ENCODE results near the gene TTLL9.
"Not testable (repeated sequence)": the region's sequence is repeated elsewhere in the genome, so short reads cannot be mapped to it uniquely, and the experiment has no call there.

Gene TTLL9

DNA sequence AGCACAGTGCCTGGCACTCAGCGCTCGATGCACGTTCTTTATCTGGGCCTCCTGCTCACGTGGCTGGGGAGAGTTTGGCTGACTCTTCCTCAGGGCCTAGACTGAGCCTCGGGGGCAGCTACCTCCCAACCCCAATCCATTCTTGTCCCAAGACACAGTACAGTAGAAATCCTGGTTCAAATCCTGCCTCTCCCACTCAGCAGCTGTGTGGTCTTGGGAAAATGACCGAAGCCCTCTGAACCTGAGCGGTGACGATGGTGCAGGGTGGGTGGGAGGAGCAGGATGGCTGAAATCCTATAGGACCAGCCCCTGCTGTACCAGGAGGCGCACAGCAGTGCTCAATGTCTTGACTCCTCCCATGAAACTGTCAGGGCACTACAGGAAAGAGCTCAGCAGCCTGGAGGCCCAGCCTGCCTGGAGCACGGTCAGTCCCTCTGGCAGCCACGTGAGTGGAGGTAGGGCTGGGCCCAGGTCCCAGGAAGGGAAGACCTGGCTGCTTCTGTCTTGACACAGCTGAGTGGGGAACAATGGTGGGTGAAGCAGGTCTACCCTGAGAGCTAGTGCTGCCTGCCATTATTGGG, 49.9 kb downstream of the TTLL9 start:
- no peak overlapping the region for H3K4me3 ChIP-seq (ENCODE audit: low read length)
- TF ChIP-seq ZNF274 (IDR thresholded peaks at IDR 0.05; ENCODE audit: low read depth, low read length) = no peak

GRCh38 chr20:31921480-31921879, 51.0 kb downstream of the TTLL9 start:
- H3K4me3 ChIP-seq (ENCODE audit: low read length) = not testable (repeated sequence)

GRCh38 chr20:31922181-31922580, 51.7 kb downstream of the TTLL9 start:
- no peak for TF ChIP-seq ZNF274 (IDR thresholded peaks at IDR 0.05; ENCODE audit: low read depth, low read length)

DNA sequence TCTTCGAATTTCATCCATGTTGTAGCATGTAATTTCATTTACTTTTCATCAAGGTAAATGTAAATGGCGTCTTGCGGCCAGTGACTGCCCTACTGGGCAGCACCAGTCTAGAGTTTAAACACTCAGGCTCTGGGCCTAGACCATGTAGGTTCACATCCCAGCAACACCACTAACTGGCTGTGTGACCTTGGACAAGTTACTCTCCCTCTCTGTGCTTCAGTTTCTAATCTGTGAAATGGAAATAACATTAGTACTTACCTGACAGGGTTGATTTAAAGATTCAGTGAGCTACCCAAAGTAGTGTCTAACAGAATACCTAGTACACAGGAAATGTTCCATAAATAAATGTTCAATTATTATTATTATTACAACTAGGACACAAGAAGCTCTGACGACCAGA, 52.2 kb downstream of the TTLL9 start:
- no peak overlapping the region for H3K4me3 ChIP-seq (ENCODE audit: low read length)
- TF ChIP-seq ZNF274 (IDR thresholded peaks at IDR 0.05; ENCODE audit: low read depth, low read length) = no peak

More at GRCh38 chr20:31922181-31922580, 51.7 kb downstream of the TTLL9 start:
- H3K4me3 ChIP-seq (ENCODE audit: low read length) = no peak overlapping the region

- H3K4me3 ChIP-seq (ENCODE audit: low read length) = no peak overlapping the region
- no peak for TF ChIP-seq ZNF274 (IDR thresholded peaks at IDR 0.05; ENCODE audit: low read depth, low read length)
Measured at GRCh38 chr20:31923388-31924331, 53.2 kb downstream of the TTLL9 start.

DNA sequence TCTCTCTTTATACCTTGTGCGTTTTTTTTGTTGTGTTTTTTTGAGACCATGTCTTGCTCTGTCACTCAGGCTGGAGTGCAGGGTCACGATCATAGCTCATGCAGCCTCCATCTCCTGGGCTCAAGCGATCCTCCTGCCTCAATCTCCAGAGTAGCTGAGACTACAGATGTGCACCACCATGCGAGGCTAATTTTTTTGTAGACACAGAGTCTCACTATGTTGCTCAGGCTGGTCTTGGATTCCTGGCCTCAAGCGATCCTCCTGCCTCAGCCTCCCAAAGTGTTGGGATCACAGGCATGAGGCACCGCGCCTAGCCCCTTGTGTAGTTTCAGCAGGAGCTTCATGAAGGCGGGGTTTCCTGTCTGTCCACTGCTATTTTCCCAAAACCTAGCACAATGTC, 54.1 kb downstream of the TTLL9 start:
- no peak overlapping the region for H3K4me3 ChIP-seq (ENCODE audit: low read length)
- no peak for TF ChIP-seq ZNF274 (IDR thresholded peaks at IDR 0.05; ENCODE audit: low read depth, low read length)

DNA sequence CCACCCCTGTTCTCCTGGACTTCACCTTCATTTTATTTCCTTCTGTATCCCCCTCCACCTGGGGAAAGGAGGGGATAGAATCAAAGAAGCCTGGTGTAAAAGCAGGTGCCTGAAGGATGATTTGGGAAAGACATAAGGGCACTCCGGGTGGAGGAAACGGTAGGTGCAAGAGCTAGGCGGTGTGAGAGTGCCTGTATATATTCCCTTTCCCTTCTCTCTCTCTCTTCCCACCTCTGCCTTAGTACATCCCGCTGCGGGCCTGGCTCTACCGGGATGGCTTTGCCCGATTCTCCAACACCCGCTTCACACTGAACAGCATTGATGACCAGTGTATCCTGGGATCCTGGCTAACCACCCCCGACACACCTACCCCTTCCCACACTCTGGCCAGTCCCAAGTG, 55.2 kb downstream of the TTLL9 start:
- H3K4me3 ChIP-seq (ENCODE audit: low read length) = no peak overlapping the region
- no peak for TF ChIP-seq ZNF274 (IDR thresholded peaks at IDR 0.05; ENCODE audit: low read depth, low read length)

DNA sequence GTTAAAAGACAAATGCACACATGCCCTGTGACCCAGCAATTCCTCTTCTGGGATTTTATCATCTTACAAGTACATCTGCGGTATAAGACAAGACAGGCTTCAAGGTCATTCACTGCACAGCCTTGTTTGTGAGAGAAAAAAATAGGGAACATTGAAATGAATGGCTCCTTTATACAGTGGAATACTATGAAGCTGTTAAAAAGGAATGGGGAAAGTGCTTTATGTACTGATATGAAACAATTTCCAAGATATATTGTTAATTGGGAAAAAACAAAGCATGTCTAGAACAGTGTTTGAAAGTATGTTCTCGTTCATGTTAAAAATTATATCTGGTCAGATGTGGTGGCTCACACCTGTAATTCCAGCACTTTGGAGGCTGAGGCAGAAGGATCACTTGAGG, 56.1 kb downstream of the TTLL9 start:
- no peak for TF ChIP-seq ZNF274 (IDR thresholded peaks at IDR 0.05; ENCODE audit: low read depth, low read length)
- H3K4me3 ChIP-seq (ENCODE audit: low read length) = no peak overlapping the region

GRCh38 chr20:31927627-31928159, 57.3 kb downstream of the TTLL9 start:
- TF ChIP-seq ZNF274 (IDR thresholded peaks at IDR 0.05; ENCODE audit: low read depth, low read length) = no peak
- H3K4me3 ChIP-seq (ENCODE audit: low read length) = no peak overlapping the region

- H3K4me3 ChIP-seq (ENCODE audit: low read length) = not testable (repeated sequence)
Measured at GRCh38 chr20:31929631-31930030, 59.2 kb downstream of the TTLL9 start.

- TF ChIP-seq ZNF274 (IDR thresholded peaks at IDR 0.05; ENCODE audit: low read depth, low read length) = no peak
- H3K4me3 ChIP-seq (ENCODE audit: low read length) = no peak overlapping the region
Measured at GRCh38 chr20:31930779-31931178, 60.3 kb downstream of the TTLL9 start.

GRCh38 chr20:31933698-31934097, 63.3 kb downstream of the TTLL9 start:
- no peak overlapping the region for H3K4me3 ChIP-seq (ENCODE audit: low read length)
- TF ChIP-seq ZNF274 (IDR thresholded peaks at IDR 0.05; ENCODE audit: low read depth, low read length) = no peak

- no peak for TF ChIP-seq ZNF274 (IDR thresholded peaks at IDR 0.05; ENCODE audit: low read depth, low read length)
- no peak overlapping the region for H3K4me3 ChIP-seq (ENCODE audit: low read length)
Measured at GRCh38 chr20:31934491-31934890, 64.1 kb downstream of the TTLL9 start.

DNA sequence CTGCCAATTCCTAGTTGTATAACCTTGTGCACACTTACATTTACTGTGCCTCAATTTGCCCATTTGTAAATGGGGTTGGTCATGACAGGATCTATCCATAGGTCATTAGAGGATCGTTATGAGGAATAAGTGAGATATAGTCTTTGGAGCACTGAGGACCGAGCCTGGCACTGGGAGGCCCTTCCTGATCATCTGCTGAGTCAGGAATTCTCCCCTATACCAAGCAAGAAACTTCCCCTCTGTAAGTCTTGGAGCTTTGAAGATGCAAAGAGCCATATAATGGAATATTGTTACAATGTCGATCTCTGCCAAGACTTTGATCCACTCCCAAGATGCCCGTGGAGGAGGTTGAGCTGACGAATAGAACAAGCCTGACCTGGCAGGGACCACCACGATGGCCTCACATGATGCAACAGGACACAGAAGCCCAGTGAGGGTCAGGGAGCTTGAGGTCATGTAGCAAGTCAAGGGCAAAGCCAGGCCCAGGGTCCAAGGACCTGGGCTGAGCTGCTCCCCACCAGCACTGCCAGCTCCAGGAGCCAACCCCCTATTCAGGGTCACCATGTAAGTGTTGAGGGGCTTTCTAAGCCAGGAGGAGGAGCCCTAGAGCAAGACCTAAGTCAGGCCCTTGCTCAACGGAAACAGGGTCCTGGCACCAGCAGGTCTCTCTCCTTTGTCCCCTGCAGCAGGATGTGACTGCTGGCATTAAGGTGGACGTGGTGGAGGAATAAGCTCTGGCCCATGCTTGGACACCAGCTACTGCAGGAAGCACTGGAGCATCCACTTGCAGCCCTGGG, 64.7 kb downstream of the TTLL9 start:
- no peak for TF ChIP-seq ZNF274 (IDR thresholded peaks at IDR 0.05; ENCODE audit: low read depth, low read length)
- no peak overlapping the region for H3K4me3 ChIP-seq (ENCODE audit: low read length)

All from GM08714 (cell line).